ENCODE results near the gene KCNK10.

Gene KCNK10

GRCh38 chr14:88276923-88277596, 46.0 kb downstream of the KCNK10 start:
- no peak for DNase-seq (ENCODE audit: low read depth)
- no peak overlapping the region for H3K4me3 ChIP-seq (replicated peaks; ENCODE audit: low read depth, low read length)
- TF ChIP-seq CTCF (IDR thresholded peaks at IDR 0.05; ENCODE audit: low read length, missing control alignments), result no peak

GRCh38 chr14:88272390-88273269, 50.4 kb downstream of the KCNK10 start:
- TF ChIP-seq CTCF (IDR thresholded peaks at IDR 0.05; ENCODE audit: low read length, missing control alignments), result no peak
- H3K4me3 ChIP-seq (replicated peaks; ENCODE audit: low read depth, low read length), result no peak overlapping the region
- DNase-seq (ENCODE audit: low read depth), result no peak

GRCh38 chr14:88271205-88271604, 51.9 kb downstream of the KCNK10 start:
- H3K4me3 ChIP-seq (replicated peaks; ENCODE audit: low read depth, low read length), result no peak overlapping the region
- TF ChIP-seq CTCF (IDR thresholded peaks at IDR 0.05; ENCODE audit: low read length, missing control alignments), result no peak
- no peak for DNase-seq (ENCODE audit: low read depth)

GRCh38 chr14:88270776-88271175, 52.3 kb downstream of the KCNK10 start:
- H3K4me3 ChIP-seq (replicated peaks; ENCODE audit: low read depth, low read length), result no peak overlapping the region
- no peak for TF ChIP-seq CTCF (IDR thresholded peaks at IDR 0.05; ENCODE audit: low read length, missing control alignments)
- no peak for DNase-seq (ENCODE audit: low read depth)

- no peak for DNase-seq (ENCODE audit: low read depth)
- no peak for TF ChIP-seq CTCF (IDR thresholded peaks at IDR 0.05; ENCODE audit: low read length, missing control alignments)
- H3K4me3 ChIP-seq (replicated peaks; ENCODE audit: low read depth, low read length), result no peak overlapping the region
Measured at GRCh38 chr14:88269806-88270420, 53.2 kb downstream of the KCNK10 start.

- no peak for DNase-seq (ENCODE audit: low read depth)
- H3K4me3 ChIP-seq (replicated peaks; ENCODE audit: low read depth, low read length), result no peak overlapping the region
- TF ChIP-seq CTCF (IDR thresholded peaks at IDR 0.05; ENCODE audit: low read length, missing control alignments), result no peak
Measured at GRCh38 chr14:88266474-88266873, 56.6 kb downstream of the KCNK10 start.

Data from fibroblast of pulmonary artery (primary cell).